PC-9 (cell line): ENCODE data around the gene GAL. TPM values are rescaled to one million over a fixed set of nuclear protein-coding genes. Genes with fewer than 3 reads are reported as not detected.

Experiments
- BruUV-seq: library from RNA; stranded (reverse); fragments of 400-500 nt; replicated peaks from 2 replicates; lab custom pipeline; 2021; lab: Mats Ljungman, UMichigan
- CTCF ChIA-PET: fragments of 300-600 bp; sonication (Branson Sonifier 250); formaldehyde crosslinking; loops from one replicate; lab custom pipeline; 2022; ENCODE audit warnings: antibody characterized with exemption; lab: Charles Lee
- POLR2A ChIA-PET: fragments of 300-600 bp; sonication (Branson Sonifier 250); formaldehyde crosslinking; loops from one replicate; lab custom pipeline; 2022; ENCODE audit warnings: antibody characterized with exemption; ENCODE audit not compliant: unreplicated experiment; lab: Charles Lee
- DNase-seq, 2 experiments: peaks; one replicate each; pipeline versions ENCODE4 v3.0.0 to v3.0.0-alpha.2; 2015 to 2022; ENCODE audit warnings: mixed read lengths in 1 of 2
- H2AFZ ChIP-seq: fragments of 200-600 bp; sonication (generic); 2 replicates; pipeline ENCODE4 v1.8.1; 2017; ENCODE audit warnings: antibody characterized with exemption
- H3F3A ChIP-seq: fragments of 200-600 bp; sonication (generic); 2 replicates; pipeline ENCODE4 v1.8.1; 2017; ENCODE audit warnings: antibody characterized with exemption, mild to moderate bottlenecking, low read depth; ENCODE audit not compliant: insufficient read depth
- H3K27ac ChIP-seq: fragments of 200-600 bp; sonication (generic); 2 replicates; pipeline ENCODE4 v1.6.1; 2016; ENCODE audit warnings: mixed run types
- H3K27me3 ChIP-seq: fragments of 200-600 bp; sonication (generic); 2 replicates; pipeline ENCODE4 v1.6.1; 2016; ENCODE audit warnings: low read depth, mixed run types; ENCODE audit not compliant: insufficient read depth
- H3K36me3 ChIP-seq: fragments of 200-600 bp; sonication (generic); 2 replicates; pipeline ENCODE4 v1.6.1; 2016; ENCODE audit warnings: low read depth, mixed run types
- H3K4me1 ChIP-seq: fragments of 200-600 bp; sonication (generic); replicated peaks from 2 replicates; pipeline ENCODE4 v1.6.1; 2016; ENCODE audit warnings: mixed run types; ENCODE audit not compliant: insufficient read depth
- H3K4me2 ChIP-seq: fragments of 200-600 bp; sonication (generic); 2 replicates; pipeline ENCODE4 v1.6.1; 2017; ENCODE audit warnings: mixed run types
- H3K4me3 ChIP-seq: fragments of 200-600 bp; sonication (generic); 2 replicates; pipeline ENCODE4 v1.6.1; 2016; ENCODE audit warnings: mixed run types
- H3K79me2 ChIP-seq: fragments of 200-600 bp; sonication (generic); 2 replicates; pipeline ENCODE4 v1.6.1; 2017; ENCODE audit warnings: low read depth, mixed run types
- H3K9me2 ChIP-seq: fragments of 200-600 bp; sonication (generic); 2 replicates; pipeline ENCODE4 v1.8.1; 2017; ENCODE audit warnings: mild to moderate bottlenecking; ENCODE audit not compliant: insufficient read depth
- H3K9me3 ChIP-seq: fragments of 200-600 bp; sonication (generic); 2 replicates; pipeline ENCODE4 v1.8.1; 2016; ENCODE audit warnings: low read depth; ENCODE audit not compliant: insufficient read depth
- H4K20me1 ChIP-seq: fragments of 200-600 bp; sonication (generic); 2 replicates; pipeline ENCODE4 v1.8.1; 2017; ENCODE audit not compliant: insufficient read depth
- CTCF ChIP-seq: fragments of 200-600 bp; sonication (generic); conservative IDR thresholded peaks from 2 replicates; pipeline ENCODE4 v1.6.1; 2017; ENCODE audit warnings: mixed run types, antibody characterized with exemption, mild to moderate bottlenecking, moderate library complexity
- EZH2 ChIP-seq: fragments of 200-600 bp; sonication (generic); IDR thresholded peaks from 2 replicates; pipeline ENCODE4 v1.8.0; 2017; ENCODE audit warnings: antibody characterized with exemption, low read depth
- intact Hi-C: fragments of 100-400 bp; cut with micrococcal nuclease; formaldehyde crosslinking; loops from one replicate; pipeline ENCODE4 v1.10.0; 2022; ENCODE audit not compliant: unreplicated experiment
- total RNA-seq: library from RNA; stranded (reverse); gene quantifications from 2 replicates; pipeline ENCODE4 v1.2.3, GENCODE V29; 2021

GAL gene
- total RNA-seq, 1 experiment from 2014 or later, result 12.8 TPM

GRCh38 chr11:68677432-68677831 is 6.9 kb upstream of the GAL start:
- Histone ChIP-seq H3K36me3 (no peaks in the 10 kb centered on the region), H3K27ac (no peak overlapping the region), H3F3A (peaks cover 20% of the 10 kb centered on the region), H3K4me3 (no peak overlapping the region), H3K9me3 (no peaks in the 10 kb centered on the region), H4K20me1 (no peaks in the 10 kb centered on the region), H2AFZ (no peak overlapping the region), H3K4me2 (peak overlapping the region; percentile 34; the same call in 1 of the 2 replicates), H3K4me1 (peaks cover 20% of the 10 kb centered on the region), H3K79me2 (no peaks in the 10 kb centered on the region), H3K27me3 (no peaks in the 10 kb centered on the region), H3K9me2 (no peaks in the 10 kb centered on the region)
- BruUV-seq, result no TSS peak
- intact Hi-C loops, result no loop called here
- ChIA-PET CTCF (interaction anchor here (0.6 kb wide), 1 partner anchor 280 kb away, joined by 17 read pairs; no protein-coding TSS in a partner anchor), POLR2A (interaction anchor here (0.5 to 0.7 kb wide), 2 partner anchors 40 to 89 kb away, joined by 3 read pairs; no protein-coding TSS in a partner anchor)
- TF ChIP-seq EZH2 (no peak), CTCF (no peak)
- peak; percentile 85 to 90 for DNase-seq

GRCh38 chr11:68678031-68678441 is 6.3 kb upstream of the GAL start:
- H3K4me1 ChIP-seq, result peaks cover 20% of the 10 kb centered on the region
- ChIA-PET POLR2A (interaction anchor here (0.5 to 0.7 kb wide), 4 partner anchors 39 to 167 kb away, joined by 3 to 13 read pairs (median 3); no protein-coding TSS in a partner anchor), CTCF (interaction anchor here (0.5 to 0.6 kb wide), 2 partner anchors 280 to 499 kb away, joined by 5 to 17 read pairs; no protein-coding TSS in a partner anchor)
- no peaks in the 10 kb centered on the region for H3K9me3 ChIP-seq
- peaks cover 3% of the 10 kb centered on the region; the same call in 1 of the 2 replicates for H3K27me3 ChIP-seq
- no peaks in the 10 kb centered on the region for H3K79me2 ChIP-seq
- intact Hi-C loops, result no loop called here
- no peak overlapping the region for H3K4me2 ChIP-seq
- H4K20me1 ChIP-seq, result no peaks in the 10 kb centered on the region
- TF ChIP-seq EZH2 (no peak), CTCF (no peak)
- H3K27ac ChIP-seq, result no peak overlapping the region
- H3K9me2 ChIP-seq, result no peaks in the 10 kb centered on the region
- H3K4me3 ChIP-seq, result no peak overlapping the region
- H3F3A ChIP-seq, result peaks cover 20% of the 10 kb centered on the region
- BruUV-seq, result no TSS peak
- no peak for DNase-seq
- no peaks in the 10 kb centered on the region for H3K36me3 ChIP-seq
- H2AFZ ChIP-seq, result no peak overlapping the region

GRCh38 chr11:68680541-68681231 is 3.7 kb upstream of the GAL start:
- TF ChIP-seq CTCF (no peak), EZH2 (no peak)
- CTCF ChIA-PET, result no interaction called here
- no peak overlapping the region for H3K27ac ChIP-seq
- H3F3A ChIP-seq, result peaks cover 20% of the 10 kb centered on the region
- H2AFZ ChIP-seq, result no peak overlapping the region
- DNase-seq, result no peak
- H3K36me3 ChIP-seq, result no peaks in the 10 kb centered on the region
- H3K4me1 ChIP-seq, result peaks cover 28% of the 10 kb centered on the region
- H3K27me3 ChIP-seq, result peaks cover 28% of the 10 kb centered on the region
- intact Hi-C loops, result no loop called here
- no peaks in the 10 kb centered on the region for H3K9me3 ChIP-seq
- H4K20me1 ChIP-seq, result no peaks in the 10 kb centered on the region
- no peak overlapping the region for H3K4me2 ChIP-seq
- POLR2A ChIA-PET, result no interaction called here
- no peak overlapping the region for H3K4me3 ChIP-seq
- no peaks in the 10 kb centered on the region for H3K9me2 ChIP-seq
- no peaks in the 10 kb centered on the region for H3K79me2 ChIP-seq
- no TSS peak for BruUV-seq
